ES-I3 (cell line): ENCODE measurements around the gene SPATA31D1.

Source experiments
- H3K36me3 ChIP-seq: 2 replicates; pipeline ENCODE4 v1.6.1; 2013; ENCODE audit warnings: mild to moderate bottlenecking, low read length, control low read depth, moderate library complexity; ENCODE audit not compliant: insufficient read depth
- H3K4me1 ChIP-seq: 2 replicates; pipeline ENCODE4 v1.6.1; 2013; ENCODE audit warnings: mild to moderate bottlenecking, control low read depth, low read length; ENCODE audit not compliant: insufficient read depth
- H3K9ac ChIP-seq: 2 replicates; pipeline ENCODE4 v1.6.1; 2013; ENCODE audit warnings: low read depth, mild to moderate bottlenecking, low read length, moderate library complexity
- H3K9me3 ChIP-seq: 2 replicates; pipeline ENCODE4 v1.6.1; 2013; ENCODE audit warnings: mild to moderate bottlenecking, low read length, moderate library complexity; ENCODE audit not compliant: control insufficient read depth, insufficient read depth

SPATA31D1 gene

GRCh38 chr9:82038897-82039296 lies 50.3 kb downstream of the SPATA31D1 start:
- Histone ChIP-seq H3K9ac (no peak overlapping the region), H3K9me3 (no peaks in the 10 kb centered on the region), H3K4me1 (no peaks in the 10 kb centered on the region), H3K36me3 (no peaks in the 10 kb centered on the region)
